GM19328 (cell line): ENCODE results near the gene PRSS53.

Experiments
- ATAC-seq: cut with Tn5 transposase; IDR thresholded peaks from one replicate; pipeline ENCODE4 v1.9.1; 2021; ENCODE audit warnings: mild to moderate bottlenecking, moderate library complexity; ENCODE audit not compliant: unreplicated experiment

Gene PRSS53

GRCh38 chr16:31080035-31080629 lies 8.6 kb downstream of the PRSS53 start:
- ATAC-seq: no peak

GRCh38 chr16:31079342-31079944 lies 9.3 kb downstream of the PRSS53 start:
- ATAC-seq: no peak

- ATAC-seq: no peak
These were observed 10.0 kb downstream of the PRSS53 start for GRCh38 chr16:31078597-31079341.

GRCh38 chr16:31077592-31078396 lies 10.9 kb downstream of the PRSS53 start:
- no peak for ATAC-seq

GRCh38 chr16:31077024-31077423 lies 11.7 kb downstream of the PRSS53 start:
- no peak for ATAC-seq

GRCh38 chr16:31076319-31076718 lies 12.4 kb downstream of the PRSS53 start:
- no peak for ATAC-seq

- no peak for ATAC-seq
These were observed 13.9 kb downstream of the PRSS53 start for GRCh38 chr16:31074814-31075183.

GRCh38 chr16:31073970-31074813 lies 14.6 kb downstream of the PRSS53 start, which contains the start of the genes ZNF646 and ZNF668:
TSS of gene ZNF646 (plus strand) at chr16:31074422. CDS start at chr16:31076325, 1,903 bp downstream.
TSS of gene ZNF668 (minus strand) at chr16:31074240. CDS start at chr16:31064459, 9,781 bp downstream.
- ATAC-seq: peak; percentile 48

- ATAC-seq: peak; percentile 53
These were observed 15.4 kb downstream of the PRSS53 start for GRCh38 chr16:31073142-31073969.

- no peak for ATAC-seq
These were observed 16.1 kb downstream of the PRSS53 start for GRCh38 chr16:31072540-31073141.

- no peak for ATAC-seq
These were observed 16.9 kb downstream of the PRSS53 start for GRCh38 chr16:31071861-31072260.

- no peak for ATAC-seq
These were observed 21.4 kb downstream of the PRSS53 start for GRCh38 chr16:31067342-31067741.

GRCh38 chr16:31064882-31065461 lies 23.8 kb downstream of the PRSS53 start:
- ATAC-seq: no peak

- no peak for ATAC-seq
These were observed 24.7 kb downstream of the PRSS53 start for GRCh38 chr16:31063843-31064611.

GRCh38 chr16:31063495-31063842 lies 25.3 kb downstream of the PRSS53 start:
- ATAC-seq: no peak

- no peak for ATAC-seq
These were observed 26.8 kb downstream of the PRSS53 start for GRCh38 chr16:31061813-31062440.

GRCh38 chr16:31061126-31061812 lies 27.5 kb downstream of the PRSS53 start:
- no peak for ATAC-seq
